Activated CD4-positive, alpha-beta T cell treated with anti-CD3 and anti-CD28 coated beads, Interleukin-2, Interleukin-6, amounts not matched to agents 100 ng/mL and 50 ng/mL, durations not matched to agents 16 hours and 8 hours (primary cell): ENCODE data around the gene TSPAN3.

Source experiments
- DNase-seq: peaks from one replicate; pipeline ENCODE4 v3.0.0-alpha.2; 2020

The TSPAN3 gene

DNA sequence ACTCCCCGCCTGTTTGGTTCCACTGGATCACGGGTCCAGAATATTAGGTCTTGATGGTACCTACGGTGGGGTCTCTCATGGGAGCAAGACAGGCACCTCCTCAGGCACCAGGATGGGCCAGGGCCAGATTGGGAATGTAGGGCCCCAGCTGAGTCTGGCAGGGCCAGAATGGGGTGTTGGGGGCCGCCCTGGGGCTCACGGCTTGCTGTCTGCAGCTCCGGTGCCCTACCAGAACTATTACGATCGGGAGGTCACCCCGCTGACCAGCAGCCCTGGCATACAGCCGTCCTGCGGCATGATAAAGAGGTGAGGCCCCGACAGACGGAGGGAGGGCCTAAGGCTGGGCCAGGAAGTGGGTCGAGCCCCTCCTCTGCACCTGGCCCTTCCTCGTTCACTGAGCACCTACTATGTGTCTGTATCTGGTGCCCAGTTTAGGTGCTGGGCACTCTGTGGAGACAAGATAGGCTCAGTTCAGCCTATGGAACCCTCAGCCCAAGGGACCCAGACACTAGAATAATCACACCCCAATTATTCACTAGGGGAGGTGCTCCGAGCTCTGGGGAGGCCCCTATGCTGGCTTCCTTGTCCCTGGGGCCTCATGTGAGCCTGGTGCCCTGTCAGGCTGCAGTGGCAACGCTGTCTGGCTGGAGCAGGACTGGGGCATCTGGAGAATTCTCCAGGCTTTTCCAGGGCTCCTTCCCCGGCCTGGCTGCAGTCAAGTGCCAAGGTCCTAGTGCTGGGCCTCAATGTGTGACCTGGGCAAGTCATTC is 38.1 kb downstream of the TSPAN3 start:
- DNase-seq, result no peak

GRCh38 chr15:77032052-77032646 is 38.8 kb downstream of the TSPAN3 start:
- DNase-seq, result no peak

DNA sequence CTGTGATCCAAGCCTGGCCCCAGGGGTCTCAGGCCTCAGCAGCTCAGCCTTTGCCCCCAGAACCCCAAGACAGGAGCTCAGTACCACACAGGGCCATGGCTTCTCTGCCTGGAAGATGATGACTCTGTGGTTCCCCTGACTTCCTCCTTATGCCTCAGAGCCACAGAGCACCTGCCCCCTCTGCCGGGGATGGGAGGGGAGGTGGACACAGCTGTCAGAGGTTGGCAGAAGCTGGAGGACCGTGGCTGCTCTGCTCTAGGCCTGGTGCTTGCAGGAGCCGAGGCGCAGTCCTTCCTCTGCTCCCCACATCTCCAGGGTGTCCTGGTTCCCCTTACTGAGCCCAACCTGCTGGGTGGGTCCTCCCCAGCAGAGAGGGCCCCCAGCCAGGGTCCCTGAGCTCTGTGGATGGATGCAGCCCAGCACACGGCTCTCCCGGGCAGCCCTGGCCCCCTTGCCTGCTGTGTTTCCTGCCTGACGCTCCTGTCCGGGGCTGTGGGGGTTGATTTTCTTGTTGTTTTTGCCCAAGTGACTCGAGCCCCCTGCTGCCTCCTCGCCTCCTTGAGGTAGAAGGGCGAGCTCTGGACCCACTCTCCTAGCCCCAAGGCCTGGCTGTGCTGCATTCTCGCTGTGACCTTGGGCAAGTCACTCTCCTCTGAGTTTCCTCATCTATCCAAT is 39.4 kb downstream of the TSPAN3 start:
- no peak for DNase-seq

- no peak for DNase-seq
Observed at GRCh38 chr15:77030928-77031375, 40.0 kb downstream of the TSPAN3 start.

DNA sequence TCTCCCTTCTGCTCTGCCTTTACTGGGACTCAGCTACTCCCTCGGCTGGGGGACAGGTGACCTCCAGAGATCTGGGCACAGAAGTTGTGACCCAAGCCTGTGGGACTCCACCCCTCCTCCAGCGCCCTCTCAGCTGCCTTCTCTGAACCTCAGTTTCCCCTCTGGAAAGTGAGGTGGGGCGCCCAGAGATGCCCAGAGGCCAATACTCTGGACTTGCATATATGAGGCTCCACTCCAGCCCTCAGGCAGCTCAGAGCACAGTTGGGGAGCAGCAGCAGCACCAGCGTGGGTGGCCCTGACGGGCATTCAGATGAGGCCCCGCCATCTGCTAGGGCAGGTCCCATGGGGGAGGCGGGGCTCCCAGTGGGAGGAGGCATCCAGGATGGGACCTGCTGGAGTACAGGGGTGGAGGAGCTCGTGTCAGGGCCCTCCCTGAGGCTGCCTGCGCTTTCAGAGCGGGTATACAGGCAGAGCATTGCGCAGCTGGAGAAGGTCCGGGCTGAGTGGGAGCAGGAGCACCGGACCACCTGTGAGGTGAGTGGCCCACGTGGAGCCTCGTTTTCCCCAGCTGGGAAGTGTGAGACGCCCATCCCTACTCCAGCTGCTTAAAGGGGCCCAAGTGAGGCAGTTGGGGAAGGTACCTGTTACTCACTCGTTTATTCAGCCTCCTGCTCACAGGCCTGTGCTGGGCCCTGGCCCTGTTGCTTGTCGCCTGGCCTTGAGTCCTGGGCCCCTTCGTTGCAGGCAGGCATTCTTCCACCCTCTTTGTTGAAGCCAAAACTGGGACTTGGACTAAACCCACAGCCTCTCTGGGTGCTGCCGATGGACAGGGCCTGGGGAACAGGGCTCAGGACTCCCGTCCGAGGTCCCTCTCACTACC is 40.6 kb downstream of the TSPAN3 start:
- DNase-seq, result no peak

GRCh38 chr15:77029166-77030047 is 41.5 kb downstream of the TSPAN3 start:
- no peak for DNase-seq

GRCh38 chr15:77028451-77029165 is 42.3 kb downstream of the TSPAN3 start:
- no peak for DNase-seq

GRCh38 chr15:77027697-77028450 is 43.0 kb downstream of the TSPAN3 start:
- no peak for DNase-seq

- DNase-seq, result no peak
Observed at GRCh38 chr15:77027111-77027696, 43.7 kb downstream of the TSPAN3 start.

DNA sequence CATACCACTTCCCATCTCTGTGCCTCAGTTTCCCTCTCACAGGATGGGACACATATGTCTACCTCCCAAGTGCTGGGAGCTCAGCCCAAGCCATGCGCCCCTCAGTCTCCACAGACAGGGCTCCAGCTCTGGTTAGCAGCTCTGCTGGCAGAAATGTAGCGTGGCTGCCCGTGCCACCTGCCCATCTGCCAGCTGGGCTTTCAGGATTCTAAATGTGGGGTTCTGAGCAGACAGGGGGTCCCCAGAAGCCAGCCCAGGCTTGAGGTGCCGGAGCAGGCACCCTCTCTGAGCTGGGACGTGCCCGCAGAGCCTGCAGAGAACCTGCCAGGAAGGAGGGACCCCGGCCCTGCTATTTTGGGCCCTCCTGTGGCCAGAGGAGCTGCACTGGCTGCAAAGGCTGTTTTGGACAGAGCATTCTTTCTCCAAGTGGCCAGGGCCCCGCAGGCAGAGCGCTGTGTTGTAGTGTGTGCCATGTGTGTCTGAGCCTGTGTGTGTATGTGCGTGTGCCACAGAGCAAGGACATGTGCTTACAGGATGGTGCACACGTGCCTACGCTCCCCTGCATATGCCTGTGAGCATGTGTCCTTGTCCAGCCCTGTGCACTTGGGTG is 44.3 kb downstream of the TSPAN3 start:
- no peak for DNase-seq

GRCh38 chr15:77025941-77026411 is 44.9 kb downstream of the TSPAN3 start:
- DNase-seq, result no peak

GRCh38 chr15:77025083-77025901 is 45.6 kb downstream of the TSPAN3 start:
- no peak for DNase-seq

DNA sequence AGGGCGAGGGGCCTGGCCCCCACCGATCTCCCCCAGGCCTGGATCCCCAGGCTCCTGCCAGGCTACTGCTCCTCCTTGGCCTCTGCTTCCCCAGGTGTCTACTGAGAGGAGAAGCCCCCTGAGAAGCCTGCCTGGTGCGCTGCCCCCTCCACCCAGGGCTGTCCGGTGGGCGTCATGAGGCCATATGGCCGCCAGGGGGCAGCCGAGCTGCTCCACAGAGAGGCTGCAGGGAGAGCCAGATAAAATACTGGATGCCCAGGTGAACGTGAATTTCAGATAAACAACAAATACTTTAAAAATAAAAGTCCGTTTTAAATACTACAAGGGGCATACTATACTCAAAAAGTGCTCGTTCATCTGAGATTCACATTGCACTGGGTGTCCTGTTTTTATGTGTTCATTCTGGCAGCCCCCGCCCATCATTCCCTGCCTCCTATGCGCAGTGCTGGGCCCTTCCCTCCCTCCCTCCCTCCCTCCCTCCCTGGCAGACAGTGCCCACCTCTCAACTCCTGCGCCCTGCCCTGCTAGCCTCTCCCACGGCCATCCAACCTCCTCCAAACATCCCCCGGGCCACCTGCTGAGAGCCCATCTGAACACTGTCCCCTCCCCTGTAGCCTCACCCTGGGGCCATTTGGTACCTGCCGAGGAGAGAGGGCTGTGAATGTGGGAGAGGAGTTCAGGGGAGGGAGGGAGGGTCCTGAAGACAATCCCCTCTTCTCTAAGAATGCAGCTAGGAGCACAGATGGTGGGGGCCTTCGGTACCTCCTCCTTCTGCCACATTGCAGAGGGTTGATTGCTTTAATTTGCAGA is 46.4 kb downstream of the TSPAN3 start:
- peak; percentile 79 for DNase-seq

DNA sequence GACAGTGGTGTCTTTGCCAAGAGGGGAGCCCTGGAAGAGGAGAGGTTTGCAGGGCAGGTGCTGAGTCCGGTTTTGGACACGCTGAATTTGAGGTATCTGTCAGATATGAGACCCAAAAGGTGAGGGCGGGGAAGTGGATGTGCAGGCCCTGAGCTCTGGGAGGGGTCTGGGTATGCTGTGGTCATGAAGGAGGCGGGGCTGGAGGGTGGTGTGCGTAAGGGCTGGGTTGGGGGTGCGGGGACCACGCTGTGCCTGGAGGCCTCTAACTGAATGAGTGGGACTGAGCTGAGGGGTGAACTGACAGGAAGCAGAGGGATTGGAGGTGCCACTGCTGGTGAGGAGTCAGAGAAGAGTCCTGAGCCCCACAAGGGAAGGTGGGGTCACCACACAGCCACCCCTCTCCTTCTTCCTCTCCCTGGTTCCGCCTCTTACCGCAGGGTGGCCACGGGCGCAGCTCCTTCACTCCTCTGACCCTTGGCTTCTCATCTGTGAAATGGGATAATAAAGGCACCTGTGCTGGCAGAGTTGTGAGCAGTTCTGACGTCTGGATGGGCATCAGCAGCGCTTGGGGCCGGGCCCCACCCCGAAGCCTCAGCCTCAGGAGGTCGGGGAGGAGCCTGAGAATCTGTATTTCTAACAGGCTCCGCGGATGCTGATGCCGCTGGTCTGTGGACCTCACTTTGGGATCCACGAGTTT is 47.2 kb downstream of the TSPAN3 start:
- DNase-seq, result no peak

DNA sequence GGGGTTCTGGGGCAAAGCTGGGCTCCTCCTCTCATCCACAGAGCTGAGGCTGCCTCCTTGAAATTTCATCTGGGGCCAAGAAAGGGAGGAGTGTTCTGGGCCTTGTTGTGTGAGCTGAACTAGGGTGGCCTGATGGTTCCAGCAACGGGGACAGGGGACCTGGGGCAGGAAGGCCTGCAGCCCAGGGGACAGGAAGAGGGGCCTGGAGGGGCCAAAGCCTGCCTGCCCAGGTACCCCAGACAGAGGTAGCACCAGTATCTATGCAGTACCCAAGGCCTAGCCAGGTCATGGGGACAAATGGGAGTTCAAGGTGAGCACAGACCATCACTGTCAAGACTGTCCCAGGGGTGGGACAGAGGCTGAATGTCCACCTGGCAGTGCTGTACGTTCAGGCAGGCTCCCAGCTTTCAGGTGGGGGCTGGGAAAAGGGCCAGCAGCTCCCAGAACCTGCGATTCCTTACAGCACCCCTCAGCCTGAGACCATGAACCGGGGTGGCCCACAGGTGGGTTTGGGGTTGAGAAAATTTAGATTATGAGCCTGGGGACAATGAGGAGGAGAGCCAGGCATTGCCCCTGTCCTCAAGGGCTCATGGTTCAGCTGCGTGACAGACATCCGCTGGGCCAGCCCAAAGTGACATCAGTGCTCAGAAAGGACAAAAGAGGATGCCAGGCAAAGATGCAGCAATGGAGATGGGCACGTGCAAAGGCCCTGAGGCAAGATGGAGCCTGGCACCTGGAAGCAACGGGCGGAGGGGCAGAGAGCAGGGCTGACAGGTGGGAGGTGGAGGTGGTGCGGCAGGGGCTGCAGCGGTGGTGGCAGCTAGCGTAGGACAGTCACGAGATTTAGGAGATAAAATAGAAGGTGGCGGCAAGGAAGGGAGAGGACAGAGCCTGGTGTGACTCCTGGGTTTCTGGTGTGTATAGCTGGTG is 48.0 kb downstream of the TSPAN3 start:
- no peak for DNase-seq
